H1 (cell line): ENCODE results near the gene MAML3. TPM values are rescaled to one million over a fixed set of nuclear protein-coding genes. Genes with fewer than 3 reads are reported as not detected.

ENCODE experiments used
- CTCF ChIA-PET: fragments of 300-600 bp; sonication (Branson Sonifier 250); formaldehyde crosslinking; loops from one replicate; lab custom pipeline; 2021; ENCODE audit not compliant: partially characterized antibody; lab: Charles Lee
- POLR2A ChIA-PET: fragments of 300-600 bp; sonication (Branson Sonifier 250); formaldehyde crosslinking; loops from one replicate; lab custom pipeline; 2021; ENCODE audit warnings: inconsistent platforms; ENCODE audit not compliant: partially characterized antibody; lab: Charles Lee
- DNase-seq, 2 experiments: peaks; one replicate each; pipeline versions ENCODE4 v3.0.0 to v3.0.0-alpha.2; 2010 to 2022; ENCODE audit warnings: low spot score in 2 of 2, low read depth in 1 of 2, mixed read lengths in 1 of 2
- FAIRE-seq: peaks from 2 replicates; lab custom pipeline; 2011; peaks lifted over from hg19 to GRCh38; lab: Jason Lieb, UNC
- H2AFZ ChIP-seq: 2 replicates; pipeline ENCODE4 v1.8.1; 2012; ENCODE audit warnings: low read length, inconsistent platforms
- H2AK5ac ChIP-seq: 2 replicates; pipeline ENCODE4 v1.6.1; 2013; ENCODE audit warnings: low read depth, low read length
- H2BK120ac ChIP-seq: replicated peaks from 2 replicates; pipeline ENCODE3; 2013; ENCODE audit warnings: low read depth, low read length, inconsistent platforms
- H2BK12ac ChIP-seq: 2 replicates; pipeline ENCODE4 v1.6.1; 2013; ENCODE audit warnings: low read depth, low read length
- H2BK15ac ChIP-seq: 2 replicates; pipeline ENCODE4 v1.6.1; 2013; ENCODE audit warnings: low read length
- H2BK20ac ChIP-seq: 2 replicates; pipeline ENCODE4 v1.6.1; 2013; ENCODE audit warnings: low read length
- H2BK5ac ChIP-seq: 2 replicates; pipeline ENCODE4 v1.6.1; 2013; ENCODE audit warnings: low read depth, low read length
- H3K14ac ChIP-seq: 2 replicates; pipeline ENCODE4 v1.6.1; 2013; ENCODE audit warnings: inconsistent platforms; ENCODE audit not compliant: insufficient read length
- H3K18ac ChIP-seq: 2 replicates; pipeline ENCODE4 v1.6.1; 2013; ENCODE audit warnings: low read length; ENCODE audit errors: extremely low read depth
- H3K23ac ChIP-seq: 2 replicates; pipeline ENCODE4 v1.6.1; 2013; ENCODE audit warnings: inconsistent platforms; ENCODE audit not compliant: insufficient read length
- H3K23me2 ChIP-seq: 2 replicates; pipeline ENCODE4 v1.6.1; 2013; ENCODE audit warnings: low read depth, low read length
- H3K27ac ChIP-seq: 2 replicates; pipeline ENCODE4 v1.6.1; 2011; ENCODE audit warnings: low read depth, low read length, inconsistent platforms
- H3K27me3 ChIP-seq, 4 experiments: replicated peaks in 1 of 4; 1 replicate in 1 of 4; 2 replicates in 3 of 4; pipeline versions ENCODE4 v1.6.1 to v1.8.1; 2011 to 2013; ENCODE audit warnings: low read length in 3 of 4, mild to moderate bottlenecking in 3 of 4, inconsistent platforms in 2 of 4, mixed read lengths in 2 of 4, moderate library complexity in 1 of 4; ENCODE audit not compliant: control insufficient read depth in 3 of 4, insufficient read depth in 3 of 4; ENCODE audit errors: extremely low read depth in 1 of 4
- H3K36me3 ChIP-seq, 4 experiments: 2 replicates each; pipeline versions ENCODE4 v1.6.1 to v1.8.1; 2011 to 2013; ENCODE audit warnings: mild to moderate bottlenecking in 4 of 4, low read length in 3 of 4, moderate library complexity in 2 of 4, control low read depth in 1 of 4, inconsistent platforms in 1 of 4; ENCODE audit not compliant: insufficient read depth in 4 of 4, control insufficient read depth in 2 of 4
- H3K4ac ChIP-seq: replicated peaks from 2 replicates; pipeline ENCODE3; 2013; ENCODE audit warnings: low read length, low read depth, mixed read lengths, inconsistent platforms; ENCODE audit not compliant: insufficient read length
- H3K4me1 ChIP-seq, 4 experiments: replicated peaks in 1 of 4; 1 replicate in 1 of 4; 2 replicates in 3 of 4; pipeline versions ENCODE4 v1.6.1 to v1.8.1; 2011 to 2013; ENCODE audit warnings: low read length in 3 of 4, inconsistent platforms in 2 of 4, mixed read lengths in 1 of 4; ENCODE audit not compliant: insufficient read depth in 4 of 4, control insufficient read depth in 3 of 4
- H3K4me2 ChIP-seq, 2 experiments: 2 replicates each; pipeline versions ENCODE4 v1.6.1 to v1.8.1; 2011 to 2013; ENCODE audit warnings: low read depth in 2 of 2, low read length in 2 of 2, control low read depth in 1 of 2, inconsistent platforms in 1 of 2, mild to moderate bottlenecking in 1 of 2; ENCODE audit not compliant: insufficient read depth in 1 of 2
- H3K4me3 ChIP-seq, 4 experiments: fragments of 200-600, 300-600 bp in 1 of 4; sonication (generic), shearing (Covaris generic), sonication (Bioruptor Twin) in 1 of 4; 2 replicates each; pipeline versions ENCODE4 v1.5.1 to v1.8.1; 2011 to 2016; ENCODE audit warnings: low read length in 4 of 4, low read depth in 3 of 4, control low read depth in 2 of 4, inconsistent platforms in 2 of 4, mild to moderate bottlenecking in 2 of 4, mixed read lengths in 1 of 4, moderate library complexity in 1 of 4; ENCODE audit not compliant: insufficient read depth in 2 of 4; ENCODE audit errors: extremely low read depth in 1 of 4
- H3K56ac ChIP-seq: replicated peaks from 2 replicates; pipeline ENCODE3; 2013; ENCODE audit warnings: low read depth, mild to moderate bottlenecking, mixed read lengths, low read length, inconsistent platforms; ENCODE audit not compliant: insufficient read length
- H3K79me1 ChIP-seq: 2 replicates; pipeline ENCODE4 v1.6.1; 2013; ENCODE audit warnings: low read depth, low read length, control low read depth
- H3K79me2 ChIP-seq, 2 experiments: 2 replicates each; pipeline versions ENCODE4 v1.6.1 to v1.8.1; 2012 to 2013; ENCODE audit warnings: low read length in 2 of 2, mild to moderate bottlenecking in 2 of 2, inconsistent platforms in 1 of 2; ENCODE audit not compliant: insufficient read depth in 2 of 2, control insufficient read depth in 1 of 2
- H3K9ac ChIP-seq, 4 experiments: replicated peaks in 1 of 4; 1 replicate in 1 of 4; 2 replicates in 3 of 4; pipeline versions ENCODE4 v1.6.1 to v1.8.1; 2011 to 2013; ENCODE audit warnings: low read depth in 3 of 4, low read length in 3 of 4, control low read depth in 2 of 4, mild to moderate bottlenecking in 2 of 4, moderate library complexity in 2 of 4, inconsistent platforms in 1 of 4; ENCODE audit errors: extremely low read depth in 1 of 4
- H3K9me3 ChIP-seq, 2 experiments: 2 replicates each; pipeline versions ENCODE4 v1.6.1 to v1.8.1; 2012 to 2013; ENCODE audit warnings: mild to moderate bottlenecking in 2 of 2, moderate library complexity in 2 of 2, control low read depth in 1 of 2, inconsistent platforms in 1 of 2, low read depth in 1 of 2, low read length in 1 of 2, mixed read lengths in 1 of 2; ENCODE audit not compliant: insufficient read depth in 2 of 2
- H4K20me1 ChIP-seq, 2 experiments: replicated peaks in 1 of 2; 2 replicates each; pipeline versions ENCODE3 to v1.8.1; 2011 to 2013; ENCODE audit warnings: inconsistent platforms in 2 of 2, low read length in 2 of 2, mild to moderate bottlenecking in 1 of 2; ENCODE audit not compliant: insufficient read depth in 2 of 2, control insufficient read depth in 1 of 2
- H4K5ac ChIP-seq: 2 replicates; pipeline ENCODE4 v1.6.1; 2013; ENCODE audit warnings: low read length, low read depth, mixed read lengths, inconsistent platforms; ENCODE audit not compliant: insufficient read length
- H4K8ac ChIP-seq: 2 replicates; pipeline ENCODE4 v1.8.0; 2013; ENCODE audit warnings: mild to moderate bottlenecking, moderate library complexity, low read length, inconsistent platforms; ENCODE audit not compliant: insufficient read depth; ENCODE audit errors: extremely low read depth
- H4K91ac ChIP-seq: replicated peaks from 2 replicates; pipeline ENCODE3; 2013; ENCODE audit warnings: low read length, mixed read lengths, inconsistent platforms; ENCODE audit not compliant: insufficient read length
- BCL11A ChIP-seq, 2 experiments: IDR thresholded peaks; one replicate each; pipeline ENCODE4 v1.6.1; 2011; ENCODE audit warnings: low read depth in 2 of 2, low read length in 2 of 2, mild to moderate bottlenecking in 2 of 2
- PHF8 ChIP-seq: fragments of 200-600 bp; sonication (generic); conservative IDR thresholded peaks from 2 replicates; pipeline ENCODE4 v1.7.1; 2012; ENCODE audit warnings: low read depth, mild to moderate bottlenecking, inconsistent platforms, low read length, moderate library complexity
- YY1 ChIP-seq: IDR thresholded peaks from 2 replicates; pipeline ENCODE4 v1.6.1; 2011; ENCODE audit warnings: low read depth, mild to moderate bottlenecking, low read length
- WGBS, 2 experiments: shearing (Covaris generic) in 1 of 2; methylation state at CpG; one replicate each; pipeline versions ENCODE4 v1.1.6 to v1.1.7; 2013 to 2015; ENCODE audit warnings: low lambda C conversion rate in 2 of 2, mixed read lengths in 2 of 2, inconsistent platforms in 1 of 2, low coverage in 1 of 2, missing lambda C conversion rate in 1 of 2; ENCODE audit not compliant: insufficient replicate concordance in 2 of 2, insufficient coverage in 1 of 2, insufficient read length in 1 of 2; ENCODE audit errors: extremely low coverage in 1 of 2, missing lambda C conversion rate in 1 of 2; 5-methylcytosine and 5-hydroxymethylcytosine counted together
- polyA plus RNA-seq, 7 experiments: library from polyadenylated mRNA; depleted of rRNA in 3 of 7; stranded (reverse) in 5 of 7; unstranded in 2 of 7; fragments of >200 nt in 5 of 7; fragments of 200-250 nt in 2 of 7; gene quantifications; 1 replicate in 5 of 7; 2 replicates in 1 of 7; 4 replicates in 1 of 7; pipeline versions ENCODE4 v1.2.1 to v1.2.3, GENCODE V29; 2011 to 2013; ENCODE audit warnings: missing spikeins in 2 of 7, mixed read lengths in 2 of 7
- total RNA-seq: library from RNA; stranded (reverse); fragmentation: NEBNext Ultra II Directional; extraction: Animal tissue kit (Norgen Biotek cat#: 25700); gene quantifications from 2 replicates; pipeline ENCODE4 v1.2.1, GENCODE V29; 2021

The MAML3 gene
- total and polyA plus RNA-seq, 2 of the 8 experiments (the other 6 are each of a cell fraction or from before 2014, with no cell fraction given) = 2.1 to 5.7 TPM

- Histone ChIP-seq H4K8ac (no peak overlapping the region), H2AK5ac (no peak overlapping the region), H2AFZ (no peak overlapping the region), H4K91ac (no peak overlapping the region), H3K4me3 (no peak overlapping the region), H2BK15ac (0 out of 2 replicates have a peak overlapping the region, but pooled peaks have one; percentile 0), H3K18ac (no peak overlapping the region), H3K27me3 (no peaks in the 10 kb centered on the region), H3K9me3 (no peaks in the 10 kb centered on the region), H2BK12ac (no peak overlapping the region; the same call in 1 of the 2 replicates), H3K36me3 (no peaks in the 10 kb centered on the region), H2BK120ac (no peak overlapping the region), H3K79me2 (no peaks in the 10 kb centered on the region), H3K23ac (no peak overlapping the region), H3K56ac (no peak overlapping the region), H3K14ac (no peak overlapping the region), H3K79me1 (no peaks in the 10 kb centered on the region), H4K5ac (no peak overlapping the region), H3K4me1 (peaks cover 5 to 10% (median 6%) of the 10 kb centered on the region in 4 experiments; a peak in 5 of 7 replicates), H3K27ac (no peak overlapping the region), H2BK5ac (no peak overlapping the region), H3K4ac (no peak overlapping the region), H3K9ac (no peak overlapping the region), H3K4me2 (no peak overlapping the region), H3K23me2 (no peaks in the 10 kb centered on the region), H4K20me1 (no peaks in the 10 kb centered on the region), H2BK20ac (no peak overlapping the region)
- ChIA-PET POLR2A (no interaction called here), CTCF (interaction anchor here (0.6 to 1.8 kb wide), 2 partner anchors 123 to 694 kb away, joined by 3 read pairs; no protein-coding TSS in a partner anchor)
- WGBS, 2 experiments = 87% methylated on average over 12 of the region's 12 CpGs; no CpG with 5 or more reads in 1 of the 2 experiments
- FAIRE-seq = no peak
- DNase-seq = no peak
- no peak for TF ChIP-seq PHF8
- no peak for TF ChIP-seq YY1
- no peak for TF ChIP-seq BCL11A (IDR thresholded peaks at IDR 0.05; ENCODE audit: low read depth in 2 of 2, low read length in 2 of 2)
These were observed 367.3 kb downstream of the MAML3 start for GRCh38 chr4:139786494-139787354.
